H4 (cell line): ENCODE measurements around the gene ADGRV1. TPM values are rescaled to one million over a fixed set of nuclear protein-coding genes. Genes with fewer than 3 reads are reported as not detected.
"Not testable (repeated sequence)": the region's sequence is repeated elsewhere in the genome, so short reads cannot be mapped to it uniquely, and the experiment has no call there.

Experiments
- DNase-seq: peaks from one replicate; pipeline ENCODE4 v3.0.0-alpha.2; 2015; ENCODE audit warnings: low spot score
- total RNA-seq: library from RNA; depleted of rRNA; stranded (reverse); fragments of >200 nt; shearing (Covaris generic); gene quantifications from 2 replicates; pipeline ENCODE4 v1.2.3, GENCODE V29; 2014

ADGRV1 gene
- total RNA-seq, 1 experiment from 2014 or later: 13.0 TPM

GRCh38 chr5:91027405-91028139, 469.0 kb downstream of the ADGRV1 start:
- peak; percentile 56 for DNase-seq

- DNase-seq: peak; percentile 31
Measured at GRCh38 chr5:91028499-91028956, 469.9 kb downstream of the ADGRV1 start.

- no peak for DNase-seq
Measured at GRCh38 chr5:91030521-91031401, 472.2 kb downstream of the ADGRV1 start.

- DNase-seq: no peak
Measured at GRCh38 chr5:91031402-91031752, 472.8 kb downstream of the ADGRV1 start.

- DNase-seq: no peak
Measured at GRCh38 chr5:91032125-91032524, 473.5 kb downstream of the ADGRV1 start.

- DNase-seq: no peak
Measured at GRCh38 chr5:91033370-91033769, 474.8 kb downstream of the ADGRV1 start.

GRCh38 chr5:91038180-91038808, 479.7 kb downstream of the ADGRV1 start:
- DNase-seq: no peak

DNA sequence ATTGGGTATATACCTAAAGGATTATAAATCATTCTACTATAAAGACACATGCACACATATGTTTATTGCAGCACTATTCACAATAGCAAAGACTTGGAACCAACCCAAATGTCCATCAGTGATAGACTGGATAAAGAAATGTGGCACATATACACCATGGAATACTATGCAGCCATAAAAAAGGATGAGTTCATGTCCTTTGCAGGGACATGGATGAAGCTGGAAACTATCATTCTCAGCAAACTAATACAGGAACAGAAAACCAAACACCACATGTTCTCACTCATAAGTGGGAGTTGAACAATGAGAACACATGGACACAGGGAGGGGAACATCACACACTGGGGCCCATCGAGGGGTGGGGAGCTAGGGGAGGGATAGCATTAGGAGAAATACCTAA, 482.5 kb downstream of the ADGRV1 start:
- DNase-seq: not testable (repeated sequence)

DNA sequence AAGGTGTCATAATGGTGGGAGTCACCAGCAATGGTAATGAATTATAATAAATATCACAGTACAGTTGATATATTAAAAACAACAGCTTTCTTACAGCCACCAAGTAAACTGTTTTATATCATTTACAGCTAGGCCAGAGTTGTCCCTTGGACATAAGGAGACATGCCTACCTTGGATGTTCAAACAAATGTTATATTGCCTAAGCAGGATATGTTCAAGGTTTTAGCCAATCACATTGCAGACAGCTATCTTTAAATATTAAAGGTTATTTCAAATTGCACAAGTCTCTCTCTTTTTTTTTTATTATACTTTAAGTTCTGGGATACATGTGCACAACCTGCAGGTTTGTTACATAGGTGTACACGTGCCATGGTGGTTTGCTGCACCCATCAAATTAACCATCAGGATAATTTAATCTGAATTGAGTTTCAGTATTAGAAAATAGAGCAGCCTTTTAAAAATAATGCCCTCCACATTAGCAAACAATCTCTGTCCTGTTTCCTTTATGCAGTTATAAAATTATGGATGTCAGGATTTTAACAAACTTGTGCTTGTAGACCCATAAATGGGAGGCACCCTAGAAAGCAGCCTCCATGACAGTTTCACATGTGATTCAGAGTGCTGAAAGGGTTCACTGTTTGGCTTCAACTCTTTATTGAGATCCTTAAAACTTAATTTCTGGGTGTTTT, 483.8 kb downstream of the ADGRV1 start:
- no peak for DNase-seq

- no peak for DNase-seq
Measured at GRCh38 chr5:91042936-91043255, 484.3 kb downstream of the ADGRV1 start.

DNA sequence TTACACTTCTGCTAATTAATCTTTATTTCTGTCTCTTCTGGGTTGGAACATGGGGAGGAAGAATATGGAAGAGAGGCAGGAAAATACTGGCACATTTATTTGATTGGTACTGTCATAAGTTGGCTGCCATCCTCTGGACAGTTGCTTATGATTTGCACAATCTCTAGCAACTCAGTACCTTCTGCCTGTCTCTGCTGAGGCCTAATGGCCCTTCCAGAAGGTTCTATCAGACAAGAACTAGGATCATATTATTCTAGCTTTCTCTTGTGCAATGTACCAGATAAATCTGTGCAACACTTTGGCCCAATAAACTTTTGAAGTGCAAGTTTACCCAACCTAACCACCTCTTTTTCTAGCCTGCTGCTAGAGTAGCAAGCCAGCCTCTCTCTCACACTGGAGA, 489.5 kb downstream of the ADGRV1 start:
- no peak for DNase-seq

DNA sequence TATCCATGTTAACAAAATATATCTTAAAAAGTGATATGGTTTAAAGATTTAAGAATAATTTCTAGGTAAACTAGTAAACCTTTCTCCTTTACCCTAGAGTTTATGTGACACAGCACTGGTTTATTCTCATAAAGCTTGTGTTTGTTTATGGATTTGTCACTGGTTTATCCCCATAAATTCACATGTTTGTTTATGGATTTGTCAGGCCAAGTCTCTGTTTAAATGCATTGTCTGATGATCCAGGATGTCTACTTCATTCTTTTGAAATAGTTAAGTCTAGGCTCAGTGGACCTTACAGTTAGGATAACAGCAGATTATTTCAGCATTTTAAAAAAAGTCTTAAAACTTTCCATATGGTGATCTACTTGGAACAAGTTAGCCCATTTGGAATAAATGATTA, 490.5 kb downstream of the ADGRV1 start:
- no peak for DNase-seq

- no peak for DNase-seq
Measured at GRCh38 chr5:91049800-91050199, 491.2 kb downstream of the ADGRV1 start.

GRCh38 chr5:91052411-91052810, 493.8 kb downstream of the ADGRV1 start:
- DNase-seq: not testable (repeated sequence)

DNA sequence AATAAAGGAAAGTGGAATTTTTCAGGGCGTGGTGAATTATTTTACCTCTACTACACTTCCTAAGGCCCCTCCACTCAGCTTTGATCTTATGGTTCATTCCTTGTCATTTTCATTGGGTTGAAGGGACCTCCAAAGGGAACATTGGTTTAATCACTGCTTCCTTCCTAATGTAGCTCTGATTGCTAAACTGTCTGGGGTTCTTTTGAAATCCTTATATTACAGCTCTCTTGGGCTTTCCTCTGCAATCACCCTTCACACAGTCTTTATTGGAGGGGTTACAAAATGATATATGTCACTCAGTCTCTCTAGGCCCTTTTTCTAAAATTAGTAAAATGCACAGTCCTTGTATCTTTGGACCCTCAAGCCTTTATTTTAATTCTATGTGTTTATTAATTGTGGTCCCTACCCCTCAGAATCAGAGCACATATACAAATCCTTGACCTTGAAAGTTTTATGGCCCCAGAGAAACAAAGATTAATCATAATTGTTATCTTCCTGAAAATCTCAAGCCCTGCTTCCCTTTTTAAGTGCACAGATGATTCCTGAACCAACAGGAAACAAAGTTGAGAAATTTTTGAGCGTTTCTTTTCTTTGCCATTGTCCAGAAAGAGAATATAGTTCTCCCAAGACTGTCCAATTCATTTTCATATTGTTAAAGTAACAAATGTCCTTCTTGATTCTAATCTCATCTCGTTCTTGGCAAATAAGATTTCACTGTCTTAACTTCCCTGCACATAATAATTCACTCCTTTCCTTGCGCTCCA, 494.6 kb downstream of the ADGRV1 start:
- no peak for DNase-seq

- no peak for DNase-seq
Measured at GRCh38 chr5:91053741-91054025, 495.1 kb downstream of the ADGRV1 start.

DNA sequence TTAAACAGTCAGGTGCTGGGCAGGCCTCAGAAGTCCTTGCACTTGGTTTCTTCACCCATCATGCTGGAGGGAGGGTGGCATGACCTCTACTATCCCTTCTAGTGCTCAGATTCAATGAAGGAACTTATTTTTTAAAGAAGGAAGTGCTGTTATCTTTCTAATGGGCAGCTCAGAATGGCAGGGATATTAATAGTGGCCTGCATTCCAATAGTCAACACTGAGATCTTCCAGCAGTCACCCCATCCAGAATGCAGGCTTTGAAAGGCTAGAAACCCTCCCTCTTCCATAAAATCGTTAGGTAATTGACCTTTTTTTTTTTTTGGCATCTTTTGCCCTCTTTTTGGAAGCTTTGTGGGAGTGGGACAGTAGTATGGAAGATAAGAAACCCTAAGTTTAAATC, 499.6 kb downstream of the ADGRV1 start:
- DNase-seq: no peak

DNA sequence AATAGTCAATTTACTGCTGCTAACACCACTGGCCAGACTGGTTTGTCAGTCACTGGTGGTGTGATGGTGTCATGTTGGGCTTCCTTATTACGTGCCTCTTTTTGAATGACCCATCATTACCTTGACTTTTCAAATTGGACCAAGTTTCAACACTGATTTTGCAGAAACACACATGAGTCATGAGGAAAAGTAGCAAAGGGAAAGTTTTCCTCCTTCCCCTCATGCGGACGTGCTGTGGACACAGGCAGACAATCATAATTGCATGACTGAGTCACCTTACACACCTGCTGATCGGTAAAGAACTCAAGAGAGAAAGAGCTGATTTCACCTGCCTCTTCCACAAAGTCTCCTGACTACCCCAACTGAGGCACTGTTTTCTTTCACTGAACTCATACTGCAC, 500.0 kb downstream of the ADGRV1 start:
- no peak for DNase-seq

DNA sequence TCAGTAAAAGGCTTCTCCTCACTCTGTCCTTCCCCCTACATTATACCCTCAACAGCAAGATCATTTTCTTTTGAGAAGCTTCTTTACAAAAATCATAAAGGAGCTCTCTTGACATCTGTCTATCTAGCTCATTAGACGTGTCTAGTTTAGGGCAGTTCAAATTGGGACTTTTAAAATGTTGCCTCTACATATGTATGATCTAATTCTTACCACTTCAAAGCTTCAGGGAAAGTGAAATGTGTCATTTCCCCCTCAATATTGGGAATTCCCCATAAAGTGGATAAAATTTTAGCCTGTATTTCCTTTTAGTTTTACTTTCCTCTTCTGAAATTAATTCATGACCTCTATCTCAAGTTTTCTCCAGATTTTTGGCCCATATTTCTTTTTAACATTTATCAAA, 500.8 kb downstream of the ADGRV1 start:
- DNase-seq: no peak

DNA sequence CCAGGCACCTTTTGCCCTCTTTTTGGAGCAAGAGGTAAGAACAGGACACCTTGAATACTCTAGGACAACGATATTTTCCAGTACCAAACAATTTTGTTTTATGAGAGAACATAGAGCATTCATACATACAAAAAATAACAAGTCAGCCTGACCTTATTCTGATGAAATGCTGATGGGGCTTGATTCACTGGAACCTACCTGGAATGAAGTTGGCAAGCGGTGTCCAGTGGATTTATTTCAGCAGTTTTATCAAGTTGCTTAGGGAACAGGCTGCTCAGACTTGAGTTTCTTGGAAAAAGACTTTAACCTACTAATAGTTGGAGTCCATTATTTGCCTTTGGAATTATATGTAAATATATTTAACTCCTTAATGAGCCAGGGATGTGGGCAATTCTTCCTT, 502.5 kb downstream of the ADGRV1 start:
- DNase-seq: no peak

DNA sequence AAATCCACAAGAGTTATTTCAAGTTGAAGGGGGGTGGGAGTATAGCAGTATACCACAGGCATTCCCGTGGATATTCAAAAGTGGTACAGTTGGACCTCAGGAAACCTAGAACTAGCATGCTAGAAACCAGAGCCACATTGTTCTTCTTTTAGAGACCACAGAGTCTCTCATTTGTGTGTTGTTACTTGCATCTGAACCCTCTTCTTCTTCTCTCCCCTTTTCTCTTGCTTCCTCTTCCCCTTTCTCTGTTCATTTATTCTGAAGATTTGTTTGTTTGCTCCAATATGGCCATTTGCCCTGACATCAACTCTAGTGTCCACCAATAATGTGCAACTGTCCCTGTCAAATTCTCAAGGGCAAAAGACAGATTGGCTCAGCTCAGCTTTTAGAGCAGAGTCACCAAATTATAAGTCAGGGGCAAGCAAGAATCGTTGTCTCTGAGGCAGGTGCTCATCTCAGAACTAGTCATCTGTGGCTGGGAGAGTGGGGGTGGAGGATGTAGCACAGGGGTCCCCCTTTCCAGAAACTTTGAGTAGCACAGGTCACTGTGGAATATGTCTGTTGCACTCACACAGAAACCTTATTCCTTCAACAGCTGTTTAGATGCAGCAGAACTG, 503.5 kb downstream of the ADGRV1 start:
- no peak for DNase-seq
